K562 (cell line): ENCODE measurements around the gene BFSP1. TPM values are rescaled to one million over a fixed set of nuclear protein-coding genes. Genes with fewer than 3 reads are reported as not detected.

Experiments used
- ATAC-seq: fragments of 200-7000 bp; cut with Tn5 transposase; 3 replicates; pipeline ENCODE4 v1.9.1; 2020; ENCODE audit warnings: moderate library complexity
- BruUV-seq: library from RNA; stranded (reverse); fragments of 400-500 nt; replicated peaks from 2 replicates; lab custom pipeline; 2021; lab: Mats Ljungman, UMichigan
- CTCF ChIA-PET: fragments of 300-600 bp; formaldehyde crosslinking; extraction: SDS; loops from one replicate; lab custom pipeline; 2021; ENCODE audit warnings: low intra/inter-chr PET ratio; lab: Yijun Ruan, JAX
- POLR2A ChIA-PET: fragments of 300-600, 350-650 bp; sonication (Branson Sonifier 250); formaldehyde crosslinking; extraction: SDS; loops from one replicate; lab custom pipeline; 2021; ENCODE audit warnings: antibody characterized with exemption, inconsistent platforms; lab: Yijun Ruan, JAX
- DNase-seq, 4 experiments: peaks; one replicate each; pipeline versions ENCODE4 v3.0.0 to v3.0.0-alpha.2; 2011 to 2018; ENCODE audit warnings: low spot score in 3 of 4, mixed read lengths in 3 of 4; ENCODE audit errors: extremely low read depth in 1 of 4
- FAIRE-seq: peaks from 2 replicates; lab custom pipeline; 2011; peaks lifted over from hg19 to GRCh38; lab: Jason Lieb, UNC
- H2AFZ ChIP-seq: 2 replicates; pipeline ENCODE4 v1.6.0; 2011; ENCODE audit warnings: low read depth, low read length, control low read depth, inconsistent platforms
- H3K27ac ChIP-seq: fragments of 200-600 bp; 3 replicates; pipeline ENCODE4 v1.8.0; 2011; ENCODE audit warnings: low read depth, mild to moderate bottlenecking, control low read depth, inconsistent platforms, low read length, moderate library complexity, mixed read lengths; ENCODE audit errors: extremely low read depth
- H3K27me3 ChIP-seq, 2 experiments: fragments of 300-600 bp in 1 of 2; 2 replicates in 1 of 2; 3 replicates in 1 of 2; pipeline versions ENCODE4 v1.6.0 to v1.8.0; 2011; ENCODE audit warnings: inconsistent platforms in 2 of 2, low read length in 2 of 2, mild to moderate bottlenecking in 1 of 2, mixed read lengths in 1 of 2, moderate library complexity in 1 of 2; ENCODE audit not compliant: control insufficient read depth in 2 of 2, insufficient read depth in 2 of 2
- H3K36me3 ChIP-seq: fragments of 300-600 bp; 3 replicates; pipeline ENCODE4 v1.8.0; 2011; ENCODE audit warnings: mild to moderate bottlenecking, low read length, inconsistent platforms; ENCODE audit not compliant: control insufficient read depth, insufficient read depth
- H3K4me1 ChIP-seq, 2 experiments: fragments of 200-600 bp in 1 of 2; replicated peaks in 1 of 2; 2 replicates in 1 of 2; 3 replicates in 1 of 2; pipeline versions ENCODE4 v1.5.1 to v1.8.0; 2011; ENCODE audit warnings: inconsistent platforms in 2 of 2, low read length in 2 of 2, mild to moderate bottlenecking in 1 of 2, mixed read lengths in 1 of 2, moderate library complexity in 1 of 2; ENCODE audit not compliant: control insufficient read depth in 2 of 2, insufficient read depth in 2 of 2
- H3K4me2 ChIP-seq: 2 replicates; pipeline ENCODE4 v1.6.1; 2011; ENCODE audit warnings: low read length, control low read depth, inconsistent platforms, mixed read lengths; ENCODE audit not compliant: insufficient read depth
- H3K4me3 ChIP-seq: fragments of 200-600 bp; sonication (generic), shearing (Covaris generic); 2 replicates; pipeline ENCODE4 v1.5.1; 2016; ENCODE audit warnings: control low read depth, inconsistent platforms
- H3K79me2 ChIP-seq: fragments of 200-600 bp; 3 replicates; pipeline ENCODE4 v1.8.0; 2011; ENCODE audit warnings: low read length, inconsistent platforms; ENCODE audit not compliant: control insufficient read depth, insufficient read depth
- H3K9ac ChIP-seq, 2 experiments: 2 replicates each; pipeline versions ENCODE4 v1.6.0 to v1.6.1; 2011; ENCODE audit warnings: low read depth in 2 of 2, low read length in 2 of 2, control low read depth in 1 of 2, inconsistent platforms in 1 of 2, mild to moderate bottlenecking in 1 of 2, mixed read lengths in 1 of 2; ENCODE audit not compliant: insufficient read depth in 1 of 2
- H3K9me1 ChIP-seq: one replicate; pipeline ENCODE4 v1.6.0; 2011; ENCODE audit warnings: inconsistent platforms, mild to moderate bottlenecking, low read length, moderate library complexity; ENCODE audit not compliant: control insufficient read depth, insufficient read depth
- H3K9me3 ChIP-seq: replicated peaks from 2 replicates; pipeline ENCODE4 v1.5.1; 2011; ENCODE audit warnings: low read depth, low read length, inconsistent platforms; ENCODE audit not compliant: control insufficient read depth, insufficient read depth
- H4K20me1 ChIP-seq: replicated peaks from 2 replicates; pipeline ENCODE4 v1.6.1; 2011; ENCODE audit warnings: low read length, inconsistent platforms, mixed read lengths; ENCODE audit not compliant: control insufficient read depth, insufficient read depth
- ASH1L ChIP-seq: fragments of 450-650 bp; IDR thresholded peaks from 2 replicates; pipeline ENCODE4 v1.6.1; 2018; ENCODE audit warnings: borderline replicate concordance, mild to moderate bottlenecking, low read depth; ENCODE audit not compliant: partially characterized antibody
- DDX20 ChIP-seq: fragments of 450-650 bp; IDR thresholded peaks from 2 replicates; pipeline ENCODE4 v1.6.1; 2016; ENCODE audit warnings: missing genetic modification characterization, low read depth, mild to moderate bottlenecking, missing compliant biosample characterization, moderate library complexity
- FOXM1 ChIP-seq, 2 experiments: fragments of 450-650 bp in 1 of 2; sonication (generic) in 1 of 2; formaldehyde crosslinking in 1 of 2; IDR thresholded peaks; 2 replicates each; pipeline versions ENCODE4 v1.6.1 to v1.9.0; 2017 to 2022; ENCODE audit warnings: low read depth in 2 of 2, mild to moderate bottlenecking in 2 of 2, missing genetic modification reagents in 1 of 2, moderate library complexity in 1 of 2
- GMEB1 ChIP-seq: fragments of 250-450 bp; sonication (Bioruptor Pico); IDR thresholded peaks from 2 replicates; pipeline ENCODE4 v1.4.0; 2020; ENCODE audit warnings: mild to moderate bottlenecking
- ILK ChIP-seq: fragments of 450-650 bp; IDR thresholded peaks from 2 replicates; pipeline ENCODE4 v1.6.1; 2016; ENCODE audit warnings: missing genetic modification characterization, low read depth, mild to moderate bottlenecking, missing compliant biosample characterization, moderate library complexity, borderline replicate concordance
- KDM5B ChIP-seq: fragments of 200-600 bp; sonication (generic); IDR thresholded peaks from 2 replicates; pipeline ENCODE4 v1.6.1; 2012; ENCODE audit warnings: low read depth, mild to moderate bottlenecking, moderate library complexity, low read length, control low read depth, inconsistent platforms; ENCODE audit not compliant: insufficient replicate concordance
- MTA3 ChIP-seq: fragments of 450-650 bp; formaldehyde crosslinking; IDR thresholded peaks from 2 replicates; pipeline ENCODE4 v1.6.1; 2017; ENCODE audit warnings: mild to moderate bottlenecking, borderline replicate concordance
- MTF1 ChIP-seq: fragments of 250-450 bp; sonication (Bioruptor Pico); IDR thresholded peaks from 2 replicates; pipeline ENCODE4 v1.9.0; 2021; ENCODE audit warnings: moderate library complexity, mild to moderate bottlenecking, inconsistent platforms, borderline replicate concordance
- NR2C2 ChIP-seq, 2 experiments: fragments of 200-800 bp in 1 of 2; sonication (Bioruptor generic) in 1 of 2; sonication (generic) in 1 of 2; formaldehyde crosslinking in 1 of 2; IDR thresholded peaks; 2 replicates each; pipeline versions ENCODE4 v1.6.1 to v1.8.0; 2016 to 2022; ENCODE audit warnings: mild to moderate bottlenecking in 1 of 2, missing compliant biosample characterization in 1 of 2, missing genetic modification characterization in 1 of 2, missing genetic modification reagents in 1 of 2
- RBM25 ChIP-seq: fragments of 200-400 bp; formaldehyde crosslinking; IDR thresholded peaks from 2 replicates; pipeline ENCODE4 v1.6.1; 2018; ENCODE audit warnings: low read length, low read depth, moderate library complexity; ENCODE audit not compliant: severe bottlenecking
- RNF2 ChIP-seq: sonication (generic); IDR thresholded peaks from 2 replicates; pipeline ENCODE4 v1.6.1; 2016
- TSC22D4 ChIP-seq: fragments of 450-650 bp; IDR thresholded peaks from 2 replicates; pipeline ENCODE4 v1.6.1; 2016; ENCODE audit warnings: missing genetic modification characterization, missing biosample characterization, control low read depth
- ZMIZ1 ChIP-seq, 2 experiments: fragments of 150-350 bp in 1 of 2; IDR thresholded peaks; 2 replicates each; pipeline ENCODE4 v1.6.1; 2012 to 2016; ENCODE audit warnings: low read depth in 2 of 2, low read length in 2 of 2, mild to moderate bottlenecking in 1 of 2, moderate library complexity in 1 of 2
- ZNF282 ChIP-seq: sonication (generic); formaldehyde crosslinking; IDR thresholded peaks from 2 replicates; pipeline ENCODE4 v1.8.1; 2023; ENCODE audit warnings: missing genetic modification reagents
- ZNF41 ChIP-seq: fragments of 250-450 bp; sonication (Bioruptor Pico); conservative IDR thresholded peaks from 2 replicates; pipeline ENCODE4 v1.4.0; 2020; ENCODE audit warnings: mild to moderate bottlenecking
- ZNF445 ChIP-seq: fragments of 250-450 bp; sonication (Bioruptor Pico); IDR thresholded peaks from 2 replicates; pipeline ENCODE4 v1.4.0; 2020; ENCODE audit warnings: low read depth, mild to moderate bottlenecking, moderate library complexity
- ZSCAN32 ChIP-seq: fragments of 450-650 bp; formaldehyde crosslinking; IDR thresholded peaks from 2 replicates; pipeline ENCODE4 v1.4.0; 2020; ENCODE audit warnings: mild to moderate bottlenecking, moderate library complexity
- WGBS: fragments of 100-300 bp; shearing (Covaris generic); methylation state at CpG from one replicate; pipeline ENCODE4 v1.1.6; 2016; ENCODE audit warnings: low coverage, mixed read lengths; ENCODE audit not compliant: insufficient coverage; ENCODE audit errors: missing lambda C conversion rate; 5-methylcytosine and 5-hydroxymethylcytosine counted together
- in situ Hi-C: fragments of 300-500 bp; cut with MboI; formaldehyde crosslinking; loops from 4 replicates; pipeline ENCODE4 v1.15.0; 2018; ENCODE audit warnings: inconsistent platforms, mixed read lengths
- intact Hi-C: fragments of 100-400 bp; cut with micrococcal nuclease; formaldehyde crosslinking; loops from 2 replicates; pipeline ENCODE4 v1.14.2; 2022
- polyA plus RNA-seq, 8 experiments: library from polyadenylated mRNA; depleted of rRNA in 4 of 8; stranded (reverse) in 5 of 8; unstranded in 3 of 8; fragments of >200 nt; fragmentation: Nextera tagmentation in 2 of 8; fragmentation: Illumina TruSeq in 1 of 8; extraction: Ambion mirVana in 2 of 8; extraction: Trizol in 1 of 8; gene quantifications; 2 replicates each; pipeline versions ENCODE4 v1.2.1 to v1.2.3, GENCODE V29; 2011 to 2014; ENCODE audit warnings: inconsistent platforms in 1 of 8, missing spikeins in 1 of 8
- total RNA-seq, 7 experiments: library from RNA; depleted of rRNA in 6 of 7; stranded (reverse); fragments of >200 nt in 6 of 7; fragmentation: Illumina TruSeq in 2 of 7; extraction: Trizol in 2 of 7; gene quantifications; 2 replicates each; pipeline versions ENCODE4 v1.2.1 to v1.2.3, GENCODE V29; 2011 to 2021; ENCODE audit warnings: low replicate concordance in 1 of 7

BFSP1 gene
- total and polyA plus RNA-seq, 9 of the 15 experiments (the other 6 are each of a cell fraction or from before 2014, with no cell fraction given): 0.09 to 0.86 (median 0.40) TPM

GRCh38 chr20:17510548-17510947 lies 20.6 kb downstream of the BFSP1 start:
- WGBS: 0% methylated on average over 3 of the region's 4 CpGs
- peaks cover 6 to 11% of the 10 kb centered on the region in 2 experiments for H3K4me1 ChIP-seq
- BruUV-seq: no TSS peak
- intact Hi-C loops (no loop called here), in situ Hi-C loops (loop anchor here (25.0 kb wide), 1 partner anchor 777 kb away; the partner anchor contains the start of gene ZNF133)
- H3K4me3 ChIP-seq: no peak overlapping the region
- ChIA-PET CTCF (no interaction called here), POLR2A (interaction anchor here (0.6 kb wide), 2 partner anchors 200 to 777 kb away, joined by 4 read pairs; no protein-coding TSS in a partner anchor)
- H3K9me3 ChIP-seq: no peaks in the 10 kb centered on the region; the same call in 1 of the 2 replicates
- DNase-seq: no peak
- H3K4me2 ChIP-seq: no peak overlapping the region
- no peaks in the 10 kb centered on the region for H3K36me3 ChIP-seq
- no peak overlapping the region for H2AFZ ChIP-seq
- H3K9me1 ChIP-seq: no peaks in the 10 kb centered on the region
- ATAC-seq: no peak
- TF ChIP-seq MTA3: no peak
- TF ChIP-seq ILK (tag): no peak
- TF ChIP-seq MTF1: no peak
- no peak for TF ChIP-seq RBM25
- TF ChIP-seq NR2C2 (CRISPR knock-in tag; IDR thresholded peaks at IDR 0.05): no peak
- no peak for TF ChIP-seq NR2C2 (tag; IDR thresholded peaks at IDR 0.05)
- no peak for TF ChIP-seq TSC22D4
- TF ChIP-seq ZNF41 (CRISPR knock-in tag): no peak
- no peak for TF ChIP-seq ASH1L
- no peak for TF ChIP-seq ZNF282 (CRISPR knock-in tag)
- no peak for TF ChIP-seq GMEB1 (CRISPR knock-in tag)
- no peak for TF ChIP-seq ZNF445 (CRISPR knock-in tag)
- no peak for TF ChIP-seq ZSCAN32
- TF ChIP-seq KDM5B: no peak
- no peak for TF ChIP-seq RNF2
- TF ChIP-seq ZMIZ1 (IDR thresholded peaks at IDR 0.05; ENCODE audit: low read depth in 2 of 2, low read length in 2 of 2): no peak
- no peak for TF ChIP-seq DDX20
- no peak for TF ChIP-seq FOXM1 (IDR thresholded peaks at IDR 0.05; ENCODE audit: low read depth)
- TF ChIP-seq FOXM1 (CRISPR knock-in tag; IDR thresholded peaks at IDR 0.05; ENCODE audit: low read depth): no peak
- peaks cover 8 to 20% of the 10 kb centered on the region in 2 experiments; a peak in 4 of 5 replicates for H3K27me3 ChIP-seq
- no peaks in the 10 kb centered on the region for H4K20me1 ChIP-seq
- H3K27ac ChIP-seq: no peak overlapping the region
- FAIRE-seq: no peak
- H3K9ac ChIP-seq: no peak overlapping the region
- no peaks in the 10 kb centered on the region for H3K79me2 ChIP-seq
